Ishikawa (cell line): ENCODE measurements around the gene PAXX.

Source experiments
- CEBPB ChIP-seq: IDR thresholded peaks from 2 replicates; pipeline ENCODE4 v1.6.1; 2012
- CREB1 ChIP-seq: IDR thresholded peaks from 2 replicates; pipeline ENCODE4 v1.6.1; 2012; ENCODE audit warnings: low read depth
- EGR1 ChIP-seq: IDR thresholded peaks from 2 replicates; pipeline ENCODE4 v1.6.1; 2012
- EP300 ChIP-seq: IDR thresholded peaks from 2 replicates; pipeline ENCODE4 v1.6.1; 2012; ENCODE audit warnings: borderline replicate concordance
- FOXM1 ChIP-seq: IDR thresholded peaks from 2 replicates; pipeline ENCODE4 v1.6.1; 2012; ENCODE audit warnings: low read depth, borderline replicate concordance
- NFIC ChIP-seq: IDR thresholded peaks from 2 replicates; pipeline ENCODE4 v1.6.1; 2012
- RAD21 ChIP-seq: IDR thresholded peaks from 2 replicates; pipeline ENCODE4 v1.6.1; 2012; ENCODE audit warnings: low read depth
- REST ChIP-seq: IDR thresholded peaks from 2 replicates; pipeline ENCODE4 v1.6.1; 2012; ENCODE audit warnings: low read depth, mild to moderate bottlenecking
- TAF1 ChIP-seq: IDR thresholded peaks from 2 replicates; pipeline ENCODE4 v1.6.1; 2012; ENCODE audit warnings: low read depth, mild to moderate bottlenecking
- TCF12 ChIP-seq: IDR thresholded peaks from 2 replicates; pipeline ENCODE4 v1.6.1; 2012; ENCODE audit warnings: low read depth
- TEAD4 ChIP-seq: IDR thresholded peaks from 2 replicates; pipeline ENCODE4 v1.6.1; 2012
- YY1 ChIP-seq: IDR thresholded peaks from 2 replicates; pipeline ENCODE4 v1.6.1; 2012; ENCODE audit warnings: low read depth
- ZBTB7A ChIP-seq: IDR thresholded peaks from 2 replicates; pipeline ENCODE4 v1.6.1; 2012; ENCODE audit warnings: low read depth
- TF ChIP-seq, protein P1 (sequence below): IDR thresholded peaks from 2 replicates; pipeline ENCODE4 v1.6.1; 2012
- TF ChIP-seq, protein P2 (sequence below): IDR thresholded peaks from 2 replicates; pipeline ENCODE4 v1.6.1; 2012

The PAXX gene

GRCh38 chr9:137021979-137022661 is 29.9 kb downstream of the PAXX start:
- TF ChIP-seq TEAD4: no peak
- TF ChIP-seq CEBPB: no peak
- peak; percentile 66; the same call in 1 of the 2 replicates for TF ChIP-seq NFIC
- TF ChIP-seq FOXM1: no peak
- peak; percentile 42; the same call in 1 of the 2 replicates for TF ChIP-seq REST
- TF ChIP-seq EP300: no peak
- TF ChIP-seq ZBTB7A: no peak
- TF ChIP-seq TAF1: 0 out of 2 replicates have a peak, but pooled peaks have one; percentile 37
- no peak for TF ChIP-seq CREB1
- TF ChIP-seq, protein P1, sequence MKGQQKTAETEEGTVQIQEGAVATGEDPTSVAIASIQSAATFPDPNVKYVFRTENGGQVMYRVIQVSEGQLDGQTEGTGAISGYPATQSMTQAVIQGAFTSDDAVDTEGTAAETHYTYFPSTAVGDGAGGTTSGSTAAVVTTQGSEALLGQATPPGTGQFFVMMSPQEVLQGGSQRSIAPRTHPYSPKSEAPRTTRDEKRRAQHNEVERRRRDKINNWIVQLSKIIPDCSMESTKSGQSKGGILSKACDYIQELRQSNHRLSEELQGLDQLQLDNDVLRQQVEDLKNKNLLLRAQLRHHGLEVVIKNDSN: 0 out of 2 replicates have a peak, but pooled peaks have one; percentile 1
- no peak for TF ChIP-seq YY1
- 0 out of 2 replicates have a peak, but pooled peaks have one; percentile 36 for TF ChIP-seq EGR1
- TF ChIP-seq TCF12: peak; percentile 41; the same call in 1 of the 2 replicates
- TF ChIP-seq, protein P2, sequence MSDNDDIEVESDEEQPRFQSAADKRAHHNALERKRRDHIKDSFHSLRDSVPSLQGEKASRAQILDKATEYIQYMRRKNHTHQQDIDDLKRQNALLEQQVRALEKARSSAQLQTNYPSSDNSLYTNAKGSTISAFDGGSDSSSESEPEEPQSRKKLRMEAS: peak; percentile 48

- no peak for TF ChIP-seq REST
- TF ChIP-seq EGR1: no peak
- TF ChIP-seq CEBPB: no peak
- no peak for TF ChIP-seq TAF1
- no peak for TF ChIP-seq NFIC
- TF ChIP-seq TCF12: no peak
- no peak for TF ChIP-seq RAD21
- no peak for TF ChIP-seq TEAD4
Observed at GRCh38 chr9:137022662-137023008, 30.4 kb downstream of the PAXX start.

- TF ChIP-seq CREB1 (no peak), TCF12 (no peak), TEAD4 (no peak), NFIC (no peak), REST (no peak), EGR1 (no peak), CEBPB (no peak), ZBTB7A (no peak), TAF1 (no peak), YY1 (no peak)
- TF ChIP-seq, protein P1: no peak
- TF ChIP-seq, protein P2: no peak
Observed at GRCh38 chr9:137023157-137023556, 30.9 kb downstream of the PAXX start.

DNA sequence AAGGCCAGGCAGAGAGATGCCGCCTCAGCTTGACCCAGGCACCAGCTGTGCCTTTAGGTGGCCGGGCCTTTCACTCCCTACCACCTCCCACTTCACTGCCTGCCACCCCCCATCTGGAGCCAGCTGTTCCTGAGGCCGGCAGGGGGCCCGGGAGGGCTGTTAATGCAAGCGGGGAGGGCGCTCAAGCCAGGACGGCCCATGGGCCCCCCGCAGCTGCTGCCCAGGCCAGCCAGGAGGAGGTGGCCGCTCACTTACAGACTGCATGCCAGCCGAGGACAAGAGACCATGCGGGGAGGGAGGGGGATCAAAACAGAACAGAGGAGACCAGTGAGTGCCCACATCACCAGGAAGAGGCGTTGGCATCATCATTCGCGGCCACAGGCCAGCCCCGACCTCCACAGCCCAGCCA is 31.4 kb downstream of the PAXX start:
- TF ChIP-seq, protein P1: no peak
- no peak for TF ChIP-seq EP300
- TF ChIP-seq, protein P2: no peak
- TF ChIP-seq EGR1: no peak
- no peak for TF ChIP-seq CEBPB
- no peak for TF ChIP-seq REST
- no peak for TF ChIP-seq FOXM1
- TF ChIP-seq RAD21: no peak
- TF ChIP-seq ZBTB7A: no peak
- no peak for TF ChIP-seq TCF12
- TF ChIP-seq YY1: no peak
- no peak for TF ChIP-seq TAF1
- no peak for TF ChIP-seq CREB1
- no peak for TF ChIP-seq NFIC
- TF ChIP-seq TEAD4: no peak
